Hepatocyte (in vitro differentiated cells): Measurements from ENCODE around the gene MACO1. TPM values are rescaled to one million over a fixed set of nuclear protein-coding genes. Genes with fewer than 3 reads are reported as not detected.
A peak's percentile ranks its signal among the peaks of the same experiment; 100 is the strongest.

Source experiments
- DNase-seq: peaks from one replicate; pipeline ENCODE4 v3.0.0-alpha.2; 2016; ENCODE audit warnings: low spot score
- H2AFZ ChIP-seq: fragments of 200-600 bp; sonication (generic); 2 replicates; pipeline ENCODE4 v1.6.0; 2016; ENCODE audit warnings: antibody characterized with exemption, mild to moderate bottlenecking
- H3K27ac ChIP-seq: fragments of 200-600 bp; sonication (generic); 2 replicates; pipeline ENCODE4 v1.5.1; 2016; ENCODE audit warnings: mild to moderate bottlenecking
- H3K27me3 ChIP-seq: fragments of 200-600 bp; sonication (generic); 2 replicates; pipeline ENCODE4 v1.6.1; 2016
- H3K36me3 ChIP-seq: fragments of 200-600 bp; sonication (generic); replicated peaks from 2 replicates; pipeline ENCODE4 v1.5.1; 2016; ENCODE audit warnings: low read depth; ENCODE audit not compliant: insufficient read depth
- H3K4me1 ChIP-seq: fragments of 200-600 bp; sonication (generic); 2 replicates; pipeline ENCODE4 v1.5.1; 2016; ENCODE audit warnings: mild to moderate bottlenecking, moderate library complexity; ENCODE audit not compliant: insufficient read depth
- H3K4me2 ChIP-seq: fragments of 200-600 bp; sonication (generic); 2 replicates; pipeline ENCODE4 v1.6.0; 2016
- H3K4me3 ChIP-seq: fragments of 200-600 bp; sonication (generic); 2 replicates; pipeline ENCODE4 v1.5.1; 2016; ENCODE audit warnings: mild to moderate bottlenecking
- H3K79me2 ChIP-seq: fragments of 200-600 bp; sonication (generic); 2 replicates; pipeline ENCODE4 v1.6.0; 2017; ENCODE audit warnings: mild to moderate bottlenecking
- H3K9me2 ChIP-seq: fragments of 200-600 bp; sonication (generic); replicated peaks from 2 replicates; pipeline ENCODE4 v1.6.0; 2017; ENCODE audit warnings: mild to moderate bottlenecking; ENCODE audit not compliant: insufficient read depth
- H3K9me3 ChIP-seq: fragments of 200-600 bp; sonication (generic); 2 replicates; pipeline ENCODE4 v1.5.1; 2016; ENCODE audit warnings: low read depth, mild to moderate bottlenecking
- H4K20me1 ChIP-seq: fragments of 200-600 bp; sonication (generic); 2 replicates; pipeline ENCODE4 v1.6.0; 2016; ENCODE audit warnings: mild to moderate bottlenecking; ENCODE audit not compliant: insufficient read depth, poor library complexity, severe bottlenecking
- CTCF ChIP-seq: fragments of 200-600 bp; sonication (generic); IDR thresholded peaks from 2 replicates; pipeline ENCODE4 v1.5.1; 2016; ENCODE audit warnings: antibody characterized with exemption, mild to moderate bottlenecking; ENCODE audit not compliant: poor library complexity
- EZH2 ChIP-seq: fragments of 200-600 bp; sonication (generic); IDR thresholded peaks from 2 replicates; pipeline ENCODE4 v1.6.1; 2016; ENCODE audit warnings: antibody characterized with exemption, mild to moderate bottlenecking, borderline replicate concordance
- EZH2phosphoT487 ChIP-seq: fragments of 200-600 bp; sonication (generic); IDR thresholded peaks from one replicate; pipeline ENCODE4 v1.6.1; 2018; ENCODE audit warnings: antibody characterized with exemption, mild to moderate bottlenecking, low read depth, moderate library complexity; ENCODE audit not compliant: unreplicated experiment, severe bottlenecking
- WGBS: methylation state at CpG from one replicate; pipeline ENCODE4 v1.1.6; 2016; ENCODE audit warnings: low lambda C conversion rate; ENCODE audit errors: missing lambda C conversion rate; 5-methylcytosine and 5-hydroxymethylcytosine counted together
- polyA plus RNA-seq: library from polyadenylated mRNA; unstranded; fragments of >200 nt; fragmentation: Nextera tagmentation; extraction: Ambion mirVana; gene quantifications from 2 replicates; pipeline ENCODE4 v1.2.1, GENCODE V29; 2016
- total RNA-seq: library from RNA; depleted of rRNA; stranded (reverse); fragments of >200 nt; gene quantifications from 2 replicates; pipeline ENCODE4 v1.2.3, GENCODE V29; 2014

The MACO1 gene
- total and polyA plus RNA-seq, 2 experiments from 2014 or later, result 14.1 to 27.0 TPM

GRCh38 chr1:25473653-25474225 lies 43.0 kb downstream of the MACO1 start:
- no peak overlapping the region for H3K4me2 ChIP-seq
- no peaks in the 10 kb centered on the region for H3K36me3 ChIP-seq
- peaks cover 31% of the 10 kb centered on the region for H3K4me1 ChIP-seq
- H3K9me2 ChIP-seq, result no peaks in the 10 kb centered on the region
- TF ChIP-seq EZH2phosphoT487, result no peak
- no peak for TF ChIP-seq CTCF
- no peak for TF ChIP-seq EZH2
- H3K79me2 ChIP-seq, result peaks cover 57% of the 10 kb centered on the region
- no peak overlapping the region for H3K4me3 ChIP-seq
- H3K27me3 ChIP-seq, result no peaks in the 10 kb centered on the region
- H3K9me3 ChIP-seq, result no peaks in the 10 kb centered on the region
- H2AFZ ChIP-seq, result no peak overlapping the region
- H3K27ac ChIP-seq, result no peak overlapping the region
- 96% methylated on average over 1 of the region's 1 CpG for WGBS
- H4K20me1 ChIP-seq, result peaks cover 3% of the 10 kb centered on the region
- DNase-seq, result no peak

GRCh38 chr1:25474439-25475047 lies 43.8 kb downstream of the MACO1 start:
- no peaks in the 10 kb centered on the region for H3K36me3 ChIP-seq
- H3K79me2 ChIP-seq, result peaks cover 59% of the 10 kb centered on the region
- H3K4me2 ChIP-seq, result no peak overlapping the region
- H3K9me2 ChIP-seq, result no peaks in the 10 kb centered on the region
- DNase-seq, result no peak
- no peaks in the 10 kb centered on the region for H3K27me3 ChIP-seq
- H4K20me1 ChIP-seq, result peaks cover 3% of the 10 kb centered on the region
- H3K4me3 ChIP-seq, result no peak overlapping the region
- no peaks in the 10 kb centered on the region for H3K9me3 ChIP-seq
- no peak for TF ChIP-seq EZH2phosphoT487
- no peak for TF ChIP-seq EZH2
- TF ChIP-seq CTCF, result no peak
- WGBS, result 87% methylated on average over 5 of the region's 5 CpGs
- peaks cover 37% of the 10 kb centered on the region for H3K4me1 ChIP-seq
- no peak overlapping the region for H2AFZ ChIP-seq
- no peak overlapping the region for H3K27ac ChIP-seq

GRCh38 chr1:25476186-25477097 lies 45.7 kb downstream of the MACO1 start:
- no peak overlapping the region for H2AFZ ChIP-seq
- TF ChIP-seq CTCF (no peak), EZH2phosphoT487 (no peak), EZH2 (no peak)
- peaks cover 54% of the 10 kb centered on the region for H3K79me2 ChIP-seq
- H4K20me1 ChIP-seq, result peaks cover 3% of the 10 kb centered on the region
- H3K9me3 ChIP-seq, result no peaks in the 10 kb centered on the region
- H3K4me3 ChIP-seq, result no peak overlapping the region
- WGBS, result 84% methylated on average over 2 of the region's 2 CpGs
- H3K27ac ChIP-seq, result peak overlapping the region; percentile 53
- H3K27me3 ChIP-seq, result no peaks in the 10 kb centered on the region
- H3K36me3 ChIP-seq, result no peaks in the 10 kb centered on the region
- H3K4me2 ChIP-seq, result peak overlapping the region; percentile 10
- H3K4me1 ChIP-seq, result peaks cover 37% of the 10 kb centered on the region
- no peaks in the 10 kb centered on the region for H3K9me2 ChIP-seq
- no peak for DNase-seq
